ENCODE results near the gene SCIN.
"Not testable (repeated sequence)": the region's sequence is repeated elsewhere in the genome, so short reads cannot be mapped to it uniquely, and the experiment has no call there.

The SCIN gene

GRCh38 chr7:12689451-12689850, 118.9 kb downstream of the SCIN start:
- no peak for TF ChIP-seq CTCF (IDR thresholded peaks at IDR 0.05; ENCODE audit: control insufficient read depth, insufficient read depth, low read depth, low read length, missing control alignments)
- H3K4me3 ChIP-seq (ENCODE audit: control insufficient read depth, low read depth, low read length), result no peak overlapping the region
- DNase-seq (ENCODE audit: low read depth), result no peak

- DNase-seq (ENCODE audit: low read depth), result no peak
- TF ChIP-seq CTCF (IDR thresholded peaks at IDR 0.05; ENCODE audit: control insufficient read depth, insufficient read depth, low read depth, low read length, missing control alignments), result no peak
- no peak overlapping the region for H3K4me3 ChIP-seq (ENCODE audit: control insufficient read depth, low read depth, low read length)
These were observed 119.7 kb downstream of the SCIN start for GRCh38 chr7:12690041-12690878.

GRCh38 chr7:12691388-12691787, 120.9 kb downstream of the SCIN start:
- H3K4me3 ChIP-seq (ENCODE audit: control insufficient read depth, low read depth, low read length), result not testable (repeated sequence)

GRCh38 chr7:12692035-12692434, 121.5 kb downstream of the SCIN start:
- no peak for TF ChIP-seq CTCF (IDR thresholded peaks at IDR 0.05; ENCODE audit: control insufficient read depth, insufficient read depth, low read depth, low read length, missing control alignments)
- no peak for DNase-seq (ENCODE audit: low read depth)
- no peak overlapping the region for H3K4me3 ChIP-seq (ENCODE audit: control insufficient read depth, low read depth, low read length)

More at GRCh38 chr7:12691388-12691787, 120.9 kb downstream of the SCIN start:
- DNase-seq (ENCODE audit: low read depth), result not testable (repeated sequence)

- DNase-seq (ENCODE audit: low read depth), result no peak
- TF ChIP-seq CTCF (IDR thresholded peaks at IDR 0.05; ENCODE audit: control insufficient read depth, insufficient read depth, low read depth, low read length, missing control alignments), result no peak
- H3K4me3 ChIP-seq (ENCODE audit: control insufficient read depth, low read depth, low read length), result no peak overlapping the region
These were observed 122.1 kb downstream of the SCIN start for GRCh38 chr7:12692479-12693259.

GRCh38 chr7:12694817-12695216, 124.3 kb downstream of the SCIN start:
- no peak overlapping the region for H3K4me3 ChIP-seq (ENCODE audit: control insufficient read depth, low read depth, low read length)
- no peak for TF ChIP-seq CTCF (IDR thresholded peaks at IDR 0.05; ENCODE audit: control insufficient read depth, insufficient read depth, low read depth, low read length, missing control alignments)
- DNase-seq (ENCODE audit: low read depth), result no peak

GRCh38 chr7:12695965-12696364, 125.4 kb downstream of the SCIN start:
- TF ChIP-seq CTCF (IDR thresholded peaks at IDR 0.05; ENCODE audit: control insufficient read depth, insufficient read depth, low read depth, low read length, missing control alignments), result no peak
- DNase-seq (ENCODE audit: low read depth), result no peak
- no peak overlapping the region for H3K4me3 ChIP-seq (ENCODE audit: control insufficient read depth, low read depth, low read length)
